Effector memory CD8-positive, alpha-beta T cell (primary cell): ENCODE results near the gene AUTS2.
A peak's percentile ranks its signal among the peaks of the same experiment; 100 is the strongest.

Experiments used
- ATAC-seq: fragments of 150-1000 bp; cut with Tn5 transposase; replicated peaks from 2 replicates; pipeline ENCODE4 v1.10.0; 2021; ENCODE audit warnings: mild to moderate bottlenecking, moderate library complexity
- DNase-seq, 3 experiments: peaks; one replicate each; pipeline ENCODE4 v3.0.0; 2021
- H3K27ac Mint-ChIP-seq, 2 donors: one replicate each; pipeline ENCODE4 v1.8.0; 2022; ENCODE audit warnings: mild to moderate bottlenecking in 2 of 2, mixed read lengths in 2 of 2, moderate library complexity in 2 of 2
- H3K27me3 Mint-ChIP-seq, 2 donors: one replicate each; pipeline ENCODE4 v1.8.0; 2022; ENCODE audit warnings: mixed read lengths in 2 of 2
- H3K36me3 Mint-ChIP-seq: one replicate; pipeline ENCODE4 v1.8.0; 2022; ENCODE audit warnings: mild to moderate bottlenecking, moderate library complexity, mixed read lengths; ENCODE audit not compliant: insufficient read depth
- H3K4me1 Mint-ChIP-seq, 2 donors: one replicate each; pipeline ENCODE4 v1.8.0; 2022; ENCODE audit warnings: low read depth in 2 of 2, mixed read lengths in 2 of 2
- H3K4me3 Mint-ChIP-seq, 2 donors: one replicate each; pipeline ENCODE4 v1.8.0; 2022; ENCODE audit warnings: mild to moderate bottlenecking in 2 of 2, mixed read lengths in 2 of 2, moderate library complexity in 2 of 2
- H3K9me3 Mint-ChIP-seq, 2 donors: one replicate each; pipeline ENCODE4 v1.8.0; 2022; ENCODE audit warnings: mixed read lengths in 2 of 2

The AUTS2 gene

DNA sequence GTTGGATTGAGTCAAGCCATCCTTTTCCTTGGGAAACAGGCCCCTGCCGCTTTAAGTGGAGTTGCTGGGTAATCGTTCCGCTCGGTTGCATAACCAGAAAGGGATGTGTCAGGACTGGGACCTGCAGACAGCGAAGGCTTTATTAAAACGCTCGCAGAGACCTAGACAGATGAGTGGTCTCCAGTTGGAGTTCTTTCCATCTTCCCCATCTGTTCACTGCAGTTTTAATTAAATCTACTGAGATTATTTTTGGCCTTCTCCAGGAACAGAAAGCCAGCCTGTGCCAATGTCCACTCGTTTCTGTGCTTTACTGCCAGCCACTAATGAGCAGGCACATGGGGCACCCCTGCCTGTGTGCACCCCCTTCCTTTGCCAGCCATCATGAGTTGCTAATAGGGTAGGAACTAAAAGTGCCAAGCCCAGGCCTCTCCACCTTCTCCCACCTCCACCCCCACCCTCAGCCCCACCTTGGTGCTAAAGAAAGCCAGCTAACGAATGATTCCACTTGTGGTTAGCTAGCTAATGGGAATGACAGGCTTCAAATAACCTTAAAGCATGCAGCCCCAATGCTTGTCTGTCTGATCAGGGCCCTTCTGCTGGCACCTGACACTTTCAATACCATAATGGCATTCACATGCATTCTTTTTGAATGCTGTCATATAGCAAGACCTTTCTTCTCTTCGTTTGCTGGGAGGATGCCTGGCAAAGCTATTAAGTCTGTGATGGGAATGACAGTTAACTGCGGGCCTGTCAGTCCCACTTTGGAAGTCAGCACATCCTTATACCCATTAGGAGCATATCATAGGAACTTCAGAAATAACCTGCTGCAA is 976.9 kb downstream of the AUTS2 start:
- ATAC-seq = no peak
- no peaks in the 10 kb centered on the region for H3K27me3 Mint-ChIP-seq

DNA sequence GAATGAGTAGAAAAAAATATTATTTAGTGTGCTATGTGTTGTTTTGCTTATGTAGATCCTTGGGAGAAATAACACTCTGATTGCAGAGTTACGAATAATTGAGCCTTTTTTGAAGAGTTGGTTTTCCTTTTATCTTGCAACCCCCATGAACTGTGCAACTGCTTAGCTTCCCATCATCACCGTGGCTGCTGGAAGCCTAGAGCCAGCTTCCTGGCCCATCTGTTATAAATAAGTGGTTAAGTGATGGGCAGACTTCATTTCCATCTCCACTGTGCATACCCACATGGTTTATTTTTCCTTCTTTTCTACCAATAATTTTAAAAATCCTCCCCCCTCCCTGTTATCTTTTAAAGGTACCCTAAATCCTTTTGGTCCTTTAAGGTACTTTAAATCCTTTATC is 978.8 kb downstream of the AUTS2 start:
- Mint-ChIP-seq H3K27ac (no peak overlapping the region), H3K9me3 (no peaks in the 10 kb centered on the region), H3K4me1 (no peaks in the 10 kb centered on the region), H3K36me3 (no peaks in the 10 kb centered on the region), H3K27me3 (no peaks in the 10 kb centered on the region), H3K4me3 (no peak overlapping the region)
- ATAC-seq (no peak), DNase-seq (no peak)

More for the DNA sequence above, 976.9 kb downstream of the AUTS2 start:
- Mint-ChIP-seq H3K27ac (peak overlapping the region in 1 of 2 donors; percentile 23), H3K36me3 (no peaks in the 10 kb centered on the region), H3K9me3 (no peaks in the 10 kb centered on the region), H3K4me3 (no peak overlapping the region), H3K4me1 (no peaks in the 10 kb centered on the region)
- no peak for DNase-seq

DNA sequence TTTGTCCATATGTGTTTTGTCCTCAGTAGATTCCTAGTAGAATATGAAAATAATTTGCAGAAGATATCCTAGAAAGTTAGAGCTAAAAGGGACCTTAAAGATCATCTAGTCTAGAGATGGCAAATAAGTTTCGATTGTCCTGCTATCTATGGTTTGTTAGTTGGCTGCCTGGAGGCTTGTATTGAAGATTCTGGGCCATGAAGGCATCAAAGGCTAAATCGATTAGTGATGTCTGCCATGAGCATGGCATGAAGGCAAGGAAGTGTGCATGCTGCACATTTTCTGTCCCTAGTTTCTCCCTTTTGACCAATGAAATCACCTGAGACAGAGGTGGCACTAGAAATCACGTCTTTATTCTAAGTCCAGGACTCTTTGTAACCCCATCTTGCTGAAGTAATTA is 979.9 kb downstream of the AUTS2 start:
- H3K9me3 Mint-ChIP-seq = no peaks in the 10 kb centered on the region
- no peak overlapping the region for H3K27ac Mint-ChIP-seq
- H3K4me1 Mint-ChIP-seq = no peaks in the 10 kb centered on the region
- no peak for ATAC-seq
- no peak for DNase-seq
- no peaks in the 10 kb centered on the region for H3K27me3 Mint-ChIP-seq
- H3K36me3 Mint-ChIP-seq = no peaks in the 10 kb centered on the region
- H3K4me3 Mint-ChIP-seq = no peak overlapping the region

DNA sequence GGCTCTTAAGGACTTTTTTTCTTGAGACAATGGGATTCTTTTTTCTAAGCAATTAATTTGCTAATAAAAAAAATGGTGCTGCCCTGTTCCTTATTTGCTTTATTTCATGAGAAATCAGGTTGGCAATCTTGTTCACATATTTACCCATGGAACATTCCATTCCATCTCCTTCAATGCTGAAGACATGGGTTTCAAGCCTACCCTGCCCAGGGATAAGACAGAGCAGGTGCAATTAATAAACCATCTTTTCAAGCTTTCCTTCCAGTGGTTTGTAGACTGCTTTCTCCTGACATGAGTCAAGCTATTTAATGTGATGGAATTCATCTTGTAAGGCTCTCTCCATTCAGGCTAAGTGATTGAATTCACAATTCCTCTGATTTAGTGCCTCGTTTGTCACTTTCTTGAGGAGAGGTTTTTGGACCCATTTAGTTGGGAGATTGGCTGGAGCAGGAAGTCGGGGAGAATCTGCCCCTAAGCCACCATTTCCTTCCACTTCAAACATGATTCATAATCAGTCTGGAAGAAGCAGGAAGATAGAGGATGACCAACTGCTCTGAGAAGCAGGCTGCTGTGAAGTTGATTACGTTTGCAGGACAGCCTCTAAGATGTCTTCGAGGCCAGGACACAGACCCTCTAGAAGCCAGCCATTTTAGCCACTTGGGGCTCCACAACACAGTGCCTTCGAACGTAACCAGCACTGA is 981.3 kb downstream of the AUTS2 start:
- no peak overlapping the region for H3K4me3 Mint-ChIP-seq
- no peaks in the 10 kb centered on the region for H3K4me1 Mint-ChIP-seq
- H3K27me3 Mint-ChIP-seq = no peaks in the 10 kb centered on the region
- H3K36me3 Mint-ChIP-seq = no peaks in the 10 kb centered on the region
- DNase-seq = no peak
- no peak for ATAC-seq
- H3K27ac Mint-ChIP-seq = no peak overlapping the region
- no peaks in the 10 kb centered on the region for H3K9me3 Mint-ChIP-seq

DNA sequence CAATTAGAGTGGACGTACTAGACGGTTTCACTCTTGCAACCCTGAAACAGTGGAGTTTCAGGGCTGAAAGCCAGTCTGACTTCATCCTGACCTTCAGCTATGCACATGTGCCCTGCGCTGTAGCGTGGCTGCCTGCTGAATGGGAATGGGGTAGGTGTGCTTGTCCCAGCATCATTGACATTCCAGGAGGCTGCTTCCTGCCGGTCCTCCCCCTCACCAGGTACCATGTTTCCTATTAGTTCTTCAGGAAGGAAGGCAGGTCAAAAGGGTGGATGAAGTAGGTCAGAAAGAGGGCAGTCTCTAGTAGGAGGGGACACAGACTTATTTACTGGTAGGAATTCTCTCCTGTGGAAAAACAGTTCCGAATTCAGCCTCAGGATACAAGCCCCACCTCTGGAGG is 981.9 kb downstream of the AUTS2 start:
- Mint-ChIP-seq H3K4me1 (no peaks in the 10 kb centered on the region), H3K4me3 (no peak overlapping the region), H3K27ac (no peak overlapping the region), H3K9me3 (no peaks in the 10 kb centered on the region), H3K27me3 (no peaks in the 10 kb centered on the region), H3K36me3 (no peaks in the 10 kb centered on the region)
- ATAC-seq (no peak), DNase-seq (no peak)

DNA sequence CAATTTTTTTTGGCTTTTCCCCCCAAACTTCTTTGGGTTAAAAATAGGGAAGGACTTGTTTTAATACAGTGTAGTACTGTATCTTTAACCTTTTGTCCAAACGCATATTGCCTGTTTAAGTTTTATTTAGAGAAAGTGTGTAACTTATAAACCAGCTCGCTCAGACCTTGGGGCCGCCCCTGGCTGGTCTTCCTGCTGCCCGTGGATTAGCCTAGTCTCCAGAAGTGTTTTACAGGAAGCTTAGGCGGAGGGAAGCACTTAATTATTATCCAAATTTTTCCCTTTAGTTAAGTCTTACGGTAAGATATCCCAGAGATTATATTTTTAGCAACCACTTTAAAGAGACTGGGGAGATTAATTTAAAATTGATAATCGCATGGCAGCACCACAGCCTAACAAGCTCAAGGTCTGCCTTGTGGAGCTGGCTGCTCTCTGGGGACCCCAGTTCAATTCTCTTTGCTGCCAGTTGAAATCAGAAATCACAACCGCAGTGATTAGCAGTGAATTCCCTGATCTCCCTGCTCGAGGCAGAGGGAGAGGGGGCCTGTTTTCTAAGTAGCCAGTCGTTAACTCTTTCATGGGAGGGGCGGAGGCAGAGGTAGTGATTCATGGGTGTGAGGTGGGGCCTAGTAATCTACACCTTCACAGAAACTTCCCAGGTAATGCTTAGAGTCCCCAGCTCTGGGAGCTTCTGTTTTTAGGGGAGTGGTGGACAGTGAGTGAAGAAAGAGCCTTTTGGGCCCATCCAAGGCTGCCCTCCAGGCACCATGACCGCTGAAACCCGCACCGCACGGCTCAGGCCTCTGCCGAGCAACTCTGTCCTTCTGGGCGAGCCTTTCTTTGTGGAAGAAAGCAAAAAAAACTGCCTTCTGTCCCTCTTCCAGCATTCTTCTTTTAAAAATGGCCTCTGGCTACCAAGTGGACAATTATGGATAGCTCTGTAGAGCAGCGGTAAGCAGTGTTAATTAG is 984.9 kb downstream of the AUTS2 start:
- Mint-ChIP-seq H3K4me3 (no peak overlapping the region), H3K9me3 (no peaks in the 10 kb centered on the region), H3K27me3 (no peaks in the 10 kb centered on the region), H3K27ac (no peak overlapping the region), H3K36me3 (no peaks in the 10 kb centered on the region), H3K4me1 (peaks cover 8 to 12% of the 10 kb centered on the region in 2 donors)
- ATAC-seq (no peak), DNase-seq (no peak)

DNA sequence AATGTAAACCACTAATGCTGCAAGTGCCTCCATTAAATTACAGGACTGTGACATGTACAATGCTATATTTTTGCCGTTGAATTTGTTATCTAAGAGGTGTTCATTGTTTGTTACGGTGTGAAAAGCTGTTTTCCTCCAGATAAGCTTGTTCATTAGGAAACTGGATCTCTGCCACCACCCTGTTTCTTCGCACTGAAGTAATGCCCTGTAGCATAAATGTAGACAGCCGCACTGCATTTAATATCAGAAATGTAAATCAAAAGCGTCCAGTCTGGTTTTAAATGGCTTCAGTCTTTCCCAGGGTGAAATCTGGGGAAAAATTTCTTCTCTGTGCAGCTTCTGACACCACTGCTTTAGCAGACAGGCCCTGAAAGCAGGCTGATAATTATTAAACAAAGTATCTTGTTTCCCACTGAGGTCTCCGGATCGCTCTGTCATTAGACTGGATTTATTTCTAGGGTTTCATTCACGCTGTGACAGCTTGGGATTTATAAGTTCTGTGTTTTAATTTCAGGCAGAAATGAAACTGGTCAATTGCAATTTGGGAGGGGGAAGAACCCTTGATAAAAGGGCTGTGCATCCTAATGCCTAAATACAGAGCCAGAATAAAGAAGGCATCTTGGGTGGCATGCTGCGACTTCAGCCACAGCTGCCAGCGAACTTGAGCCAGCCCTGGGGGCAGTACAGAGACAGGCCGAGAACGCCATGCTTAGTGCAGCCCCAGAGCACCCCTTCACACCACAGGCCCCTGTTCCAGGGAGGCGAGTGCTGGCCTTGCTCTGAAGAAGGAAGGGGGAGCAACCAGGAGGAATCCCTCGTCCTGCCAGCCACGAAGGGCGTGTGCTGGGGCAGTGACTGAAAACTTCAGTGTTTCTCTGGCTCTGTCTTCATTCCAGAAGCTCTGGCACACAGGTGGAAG is 985.9 kb downstream of the AUTS2 start:
- H3K9me3 Mint-ChIP-seq = no peaks in the 10 kb centered on the region
- no peaks in the 10 kb centered on the region for H3K36me3 Mint-ChIP-seq
- H3K27ac Mint-ChIP-seq = no peak overlapping the region
- no peak overlapping the region for H3K4me3 Mint-ChIP-seq
- no peak for DNase-seq
- H3K4me1 Mint-ChIP-seq = peaks cover 10 to 17% of the 10 kb centered on the region in 2 donors
- no peak for ATAC-seq
- no peaks in the 10 kb centered on the region for H3K27me3 Mint-ChIP-seq

DNA sequence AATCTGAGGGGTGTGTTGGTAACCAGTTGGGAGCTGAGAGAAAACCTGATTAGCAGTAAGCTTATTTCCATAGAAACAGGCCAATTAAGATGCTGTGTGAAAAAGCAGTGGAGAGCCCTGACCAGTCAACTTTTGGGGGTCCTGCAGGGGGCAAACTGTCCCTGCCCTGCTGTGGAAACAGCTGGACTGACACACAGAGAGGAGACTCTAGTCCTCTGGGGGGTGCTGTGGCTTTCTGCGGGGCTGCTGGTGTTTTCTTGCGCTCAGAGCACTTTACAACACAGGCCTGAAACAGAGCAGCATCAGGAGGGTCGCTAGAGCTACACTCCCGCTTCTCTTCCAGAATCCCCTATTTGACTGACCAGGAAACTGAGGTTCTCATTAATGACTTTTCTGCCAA is 986.8 kb downstream of the AUTS2 start:
- Mint-ChIP-seq H3K4me3 (no peak overlapping the region), H3K9me3 (no peaks in the 10 kb centered on the region), H3K27me3 (no peaks in the 10 kb centered on the region), H3K27ac (no peak overlapping the region), H3K36me3 (no peaks in the 10 kb centered on the region), H3K4me1 (peaks cover 10 to 20% of the 10 kb centered on the region in 2 donors)
- no peak for DNase-seq
- peak; percentile 39 for ATAC-seq

DNA sequence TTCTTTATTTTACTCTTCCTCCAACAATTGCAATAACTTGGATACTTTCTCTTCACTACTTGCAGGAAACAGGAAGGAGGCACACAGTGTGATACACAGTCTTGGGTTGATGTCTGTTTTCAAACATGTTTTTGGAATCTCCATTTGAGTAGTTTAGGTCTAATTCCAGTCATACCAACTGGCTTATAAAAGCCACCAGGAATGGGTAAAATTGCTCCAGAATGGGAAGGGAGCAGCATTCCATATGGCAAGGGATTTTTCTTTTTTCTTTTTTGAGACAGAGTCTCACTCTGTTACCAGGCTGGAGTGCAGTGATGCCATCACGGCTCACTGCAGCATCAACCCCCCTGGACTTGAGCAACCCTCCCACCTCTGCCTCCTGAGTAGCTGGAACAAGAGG is 988.5 kb downstream of the AUTS2 start:
- Mint-ChIP-seq H3K9me3 (no peaks in the 10 kb centered on the region), H3K4me3 (no peak overlapping the region), H3K27ac (peak overlapping the region in 1 of 2 donors; percentile 55), H3K36me3 (no peaks in the 10 kb centered on the region), H3K4me1 (peaks cover 10 to 20% of the 10 kb centered on the region in 2 donors), H3K27me3 (no peaks in the 10 kb centered on the region)
- DNase-seq = no peak
- ATAC-seq = no peak

DNA sequence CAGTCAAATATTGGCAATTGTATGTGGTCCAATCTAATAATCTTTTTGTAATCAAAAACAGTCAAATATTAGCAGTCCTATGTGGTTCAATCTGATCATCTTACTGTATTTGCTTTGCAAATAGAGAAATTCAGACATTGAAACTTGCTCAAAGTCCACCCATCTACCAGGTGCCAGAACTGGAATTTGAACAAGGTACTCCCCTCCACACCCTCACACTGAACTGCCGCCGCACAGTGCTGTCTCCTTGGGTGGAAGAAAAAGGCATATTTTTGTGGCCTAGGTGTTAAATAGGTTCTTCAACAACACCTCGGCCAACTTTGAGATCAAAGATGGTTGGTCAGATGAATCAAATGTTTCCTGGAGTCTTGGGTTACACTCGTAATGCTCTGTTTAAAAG is 989.5 kb downstream of the AUTS2 start:
- Mint-ChIP-seq H3K4me1 (peaks cover 10 to 20% of the 10 kb centered on the region in 2 donors), H3K27me3 (no peaks in the 10 kb centered on the region), H3K9me3 (no peaks in the 10 kb centered on the region), H3K27ac (peak overlapping the region; percentile 2 to 55), H3K36me3 (no peaks in the 10 kb centered on the region), H3K4me3 (peak overlapping the region in 1 of 2 donors; percentile 7)
- DNase-seq (no peak), ATAC-seq (peak; percentile 83)

DNA sequence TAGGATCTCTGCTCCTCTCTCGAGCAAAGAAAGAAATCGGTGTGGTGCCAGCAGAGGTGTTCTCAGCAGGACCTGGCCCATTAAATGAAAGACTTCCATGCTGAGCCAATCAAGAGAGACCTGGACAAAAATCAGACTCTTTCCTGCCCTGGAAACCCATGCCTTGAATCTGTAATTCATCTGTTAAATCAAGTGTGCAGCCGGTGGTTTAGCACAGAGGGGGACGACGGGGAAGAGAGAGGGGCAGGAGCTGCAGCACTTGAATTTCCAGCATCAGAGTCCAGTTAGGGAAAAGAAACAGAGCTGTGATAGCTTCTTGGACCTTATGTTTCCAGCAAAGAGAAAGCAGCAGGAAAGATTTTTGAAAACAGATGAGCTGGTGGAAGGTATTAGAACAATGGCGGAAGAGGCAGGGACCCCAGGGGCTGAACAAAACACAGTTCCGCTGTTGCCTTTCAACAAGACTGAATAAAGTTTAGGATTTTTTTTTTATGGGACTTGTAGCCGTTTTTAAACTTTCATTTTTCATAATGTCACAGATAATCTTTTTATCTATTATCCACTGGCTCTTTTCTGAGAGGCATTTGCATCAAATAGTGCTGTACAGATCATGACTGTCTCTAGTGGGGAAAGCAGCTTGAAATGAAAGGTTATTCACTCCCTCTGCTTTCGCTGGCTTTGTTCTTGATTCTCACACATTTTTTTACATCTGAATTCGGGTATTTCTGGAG is 990.1 kb downstream of the AUTS2 start:
- no peaks in the 10 kb centered on the region for H3K9me3 Mint-ChIP-seq
- H3K4me3 Mint-ChIP-seq = peak overlapping the region in 1 of 2 donors; percentile 7

DNA sequence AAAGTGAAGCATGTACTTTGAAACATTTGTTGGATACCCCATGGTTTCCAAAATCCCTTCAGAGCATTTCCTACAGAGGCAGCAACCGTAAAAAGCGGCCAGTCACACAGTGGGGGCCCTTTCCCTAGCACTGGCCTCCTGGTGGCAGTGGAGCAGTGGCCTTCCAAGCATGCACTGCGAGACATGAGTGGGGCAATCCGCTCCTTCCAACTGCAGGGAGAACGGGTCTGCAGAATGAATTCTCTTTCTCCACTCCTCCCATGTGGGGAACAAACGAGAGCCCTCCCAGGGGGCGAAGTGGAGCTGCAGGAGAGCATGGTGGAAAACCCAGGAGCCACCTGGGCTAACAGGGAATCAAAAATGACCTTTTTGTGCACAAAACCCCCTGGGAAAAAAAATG is 990.7 kb downstream of the AUTS2 start:
- ATAC-seq (no peak), DNase-seq (no peak)
- Mint-ChIP-seq H3K9me3 (no peaks in the 10 kb centered on the region), H3K36me3 (no peaks in the 10 kb centered on the region), H3K4me3 (no peak overlapping the region), H3K27ac (no peak overlapping the region), H3K27me3 (no peaks in the 10 kb centered on the region), H3K4me1 (peaks cover 10 to 20% of the 10 kb centered on the region in 2 donors)

More for the DNA sequence above, 990.1 kb downstream of the AUTS2 start:
- H3K27me3 Mint-ChIP-seq = no peaks in the 10 kb centered on the region
- no peaks in the 10 kb centered on the region for H3K36me3 Mint-ChIP-seq
- DNase-seq (no peak), ATAC-seq (no peak)
- H3K4me1 Mint-ChIP-seq = peaks cover 10 to 20% of the 10 kb centered on the region in 2 donors
- H3K27ac Mint-ChIP-seq = peak overlapping the region; percentile 2 to 55
